A673 (cell line): Measurements from ENCODE around the gene TTLL3. TPM values are rescaled to one million over a fixed set of nuclear protein-coding genes. Genes with fewer than 3 reads are reported as not detected.

ENCODE experiments used
- BruUV-seq: library from RNA; stranded (reverse); fragments of 400-500 nt; replicated peaks from 2 replicates; lab custom pipeline; 2021; lab: Mats Ljungman, UMichigan
- CTCF ChIA-PET: fragments of 300-600 bp; sonication (Branson Sonifier 250); formaldehyde crosslinking; loops from one replicate; lab custom pipeline; 2022; ENCODE audit warnings: antibody characterized with exemption; lab: Charles Lee
- POLR2A ChIA-PET: fragments of 300-600 bp; sonication (Branson Sonifier 250); formaldehyde crosslinking; loops from one replicate; lab custom pipeline; 2022; ENCODE audit warnings: antibody characterized with exemption; ENCODE audit not compliant: low non-redundant PET; lab: Charles Lee
- DNase-seq: peaks from one replicate; pipeline ENCODE4 v3.0.0-alpha.2; 2015; ENCODE audit warnings: low spot score
- H3K27ac ChIP-seq: fragments of 200-600 bp; sonication (generic); 2 replicates; pipeline ENCODE4 v1.5.1; 2016; ENCODE audit warnings: mixed run types, low read depth, mild to moderate bottlenecking, mixed read lengths, antibody characterized with exemption, low read length; ENCODE audit not compliant: poor library complexity, severe bottlenecking
- H3K27me3 ChIP-seq: fragments of 200-600 bp; sonication (generic); replicated peaks from 2 replicates; pipeline ENCODE4 v1.6.1; 2017; ENCODE audit warnings: mixed run types, low read depth, mild to moderate bottlenecking, mixed read lengths, antibody characterized with exemption, low read length; ENCODE audit not compliant: insufficient read depth, poor library complexity
- H3K36me3 ChIP-seq: fragments of 200-600 bp; sonication (generic); 2 replicates; pipeline ENCODE4 v1.6.1; 2016; ENCODE audit warnings: mixed run types, mild to moderate bottlenecking, mixed read lengths, antibody characterized with exemption, low read length; ENCODE audit not compliant: insufficient read depth, poor library complexity, severe bottlenecking
- H3K4me1 ChIP-seq: fragments of 200-600 bp; sonication (generic); 2 replicates; pipeline ENCODE4 v1.6.1; 2017; ENCODE audit warnings: mixed run types, mild to moderate bottlenecking, mixed read lengths, antibody characterized with exemption, low read length; ENCODE audit not compliant: insufficient read depth, poor library complexity, severe bottlenecking
- H3K4me3 ChIP-seq: fragments of 200-600 bp; sonication (generic); 2 replicates; pipeline ENCODE4 v1.5.1; 2016; ENCODE audit warnings: low read depth, mixed run types, mild to moderate bottlenecking, mixed read lengths, low read length; ENCODE audit not compliant: poor library complexity, severe bottlenecking
- H3K9me3 ChIP-seq: fragments of 200-600 bp; sonication (generic); 2 replicates; pipeline ENCODE4 v1.6.1; 2016; ENCODE audit warnings: mixed run types, low read depth, mild to moderate bottlenecking, mixed read lengths, antibody characterized with exemption, low read length; ENCODE audit not compliant: poor library complexity, severe bottlenecking
- CTCF ChIP-seq: fragments of 300-800, 200-600 bp; sonication (generic); conservative IDR thresholded peaks from 2 replicates; pipeline ENCODE4 v1.5.1; 2017; ENCODE audit warnings: low read depth, mild to moderate bottlenecking, antibody characterized with exemption, low read length, moderate library complexity, mixed read lengths
- EZH2 ChIP-seq: fragments of 200-600 bp; sonication (generic); IDR thresholded peaks from 2 replicates; pipeline ENCODE4 v1.6.1; 2017; ENCODE audit warnings: borderline replicate concordance, low read depth, mild to moderate bottlenecking, mixed read lengths, antibody characterized with exemption, low read length; ENCODE audit not compliant: poor library complexity, severe bottlenecking
- intact Hi-C: fragments of 100-400 bp; cut with micrococcal nuclease; formaldehyde crosslinking; loops from one replicate; pipeline ENCODE4 v1.10.0; 2022; ENCODE audit not compliant: unreplicated experiment
- total RNA-seq: library from RNA; stranded (reverse); gene quantifications from 2 replicates; pipeline ENCODE4 v1.2.3, GENCODE V29; 2021

Gene TTLL3
- total RNA-seq, 1 experiment from 2014 or later, result 6.7 TPM

DNA sequence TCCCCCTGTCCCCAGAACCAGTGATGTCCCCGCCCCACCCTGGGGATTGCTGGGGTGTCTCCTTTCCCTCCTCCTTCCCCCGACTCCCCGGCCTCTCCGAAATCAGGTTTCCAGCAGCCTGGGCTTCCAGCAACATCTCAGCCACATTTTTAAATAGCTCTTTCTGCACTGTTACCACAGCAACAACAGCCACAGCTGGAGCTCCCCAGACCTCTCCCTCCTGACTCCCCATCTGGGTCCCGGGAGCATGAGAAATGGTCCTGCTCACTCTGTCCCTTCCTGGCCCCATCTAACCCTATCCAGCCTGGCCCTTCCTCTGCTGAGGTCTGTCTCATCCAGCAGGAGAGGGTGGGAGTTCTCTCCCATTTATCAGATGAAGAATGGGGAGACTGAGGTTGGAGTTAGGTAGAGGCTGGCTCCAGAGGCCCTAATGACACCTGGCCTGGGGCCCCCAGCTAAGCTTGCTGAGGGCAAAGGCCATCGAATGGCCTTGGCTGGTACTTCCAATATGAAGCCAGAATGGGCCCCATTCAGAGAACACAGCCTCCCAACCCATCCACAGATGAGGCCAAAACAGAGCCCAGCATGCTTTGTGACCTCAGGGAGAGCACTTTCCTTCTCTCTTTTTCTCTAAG, 41.8 kb upstream of the TTLL3 start:
- ChIA-PET CTCF (no interaction called here), POLR2A (interaction anchor here (0.7 kb wide), 1 partner anchor 9 kb away, joined by 5 read pairs; no protein-coding TSS in a partner anchor)
- Histone ChIP-seq H3K27ac (no peak overlapping the region), H3K4me1 (peaks cover 10% of the 10 kb centered on the region), H3K27me3 (no peaks in the 10 kb centered on the region), H3K4me3 (no peak overlapping the region), H3K9me3 (no peaks in the 10 kb centered on the region), H3K36me3 (no peaks in the 10 kb centered on the region)
- DNase-seq, result no peak
- BruUV-seq, result no TSS peak
- intact Hi-C loops, result no loop called here
- TF ChIP-seq CTCF (no peak), EZH2 (no peak)

- POLR2A ChIA-PET, result interaction anchor here (0.7 kb wide), 1 partner anchor 10 kb away, joined by 5 read pairs; no protein-coding TSS in a partner anchor
- BruUV-seq, result no TSS peak
- H3K36me3 ChIP-seq, result no peaks in the 10 kb centered on the region
- no peak for DNase-seq
- CTCF ChIA-PET, result no interaction called here
- peak overlapping the region; percentile 80 for H3K27ac ChIP-seq
- H3K4me3 ChIP-seq, result peak overlapping the region; percentile 90
- no peaks in the 10 kb centered on the region for H3K9me3 ChIP-seq
- intact Hi-C loops, result no loop called here
- H3K4me1 ChIP-seq, result peaks cover 10% of the 10 kb centered on the region
- no peak for TF ChIP-seq EZH2
- no peak for TF ChIP-seq CTCF
- H3K27me3 ChIP-seq, result no peaks in the 10 kb centered on the region
Measured at GRCh38 chr3:9769012-9769411, 41.0 kb upstream of the TTLL3 start.

- Histone ChIP-seq H3K4me1 (peaks cover 10% of the 10 kb centered on the region), H3K36me3 (no peaks in the 10 kb centered on the region), H3K27ac (peak within 1 kb of the TSS; percentile 80), H3K4me3 (peak within 1 kb of the TSS; percentile 90), H3K9me3 (no peaks in the 10 kb centered on the region), H3K27me3 (no peaks in the 10 kb centered on the region)
- peak; percentile 84 for DNase-seq
- no peak for TF ChIP-seq CTCF
- no peak for TF ChIP-seq EZH2
- intact Hi-C loops, result no loop called here
- ChIA-PET CTCF (interaction anchor here (0.5 kb wide), 1 partner anchor 1904 kb away, joined by 4 read pairs; no protein-coding TSS in a partner anchor), POLR2A (no interaction called here)
- BruUV-seq, result no TSS peak
Measured at GRCh38 chr3:9769426-9770275, 40.4 kb upstream of the TTLL3 start, which contains the start of gene CAMK1. Gene CAMK1 (minus strand): TSS chr3:9769947. CDS start chr3:9767749, 2,198 bp downstream.
